ENCODE results near the gene RGS3. TPM values are rescaled to one million over a fixed set of nuclear protein-coding genes. Genes with fewer than 3 reads are reported as not detected.

The RGS3 gene
- total and polyA plus RNA-seq, 11 donors: 93.4 to 214 (median 134) TPM

DNA sequence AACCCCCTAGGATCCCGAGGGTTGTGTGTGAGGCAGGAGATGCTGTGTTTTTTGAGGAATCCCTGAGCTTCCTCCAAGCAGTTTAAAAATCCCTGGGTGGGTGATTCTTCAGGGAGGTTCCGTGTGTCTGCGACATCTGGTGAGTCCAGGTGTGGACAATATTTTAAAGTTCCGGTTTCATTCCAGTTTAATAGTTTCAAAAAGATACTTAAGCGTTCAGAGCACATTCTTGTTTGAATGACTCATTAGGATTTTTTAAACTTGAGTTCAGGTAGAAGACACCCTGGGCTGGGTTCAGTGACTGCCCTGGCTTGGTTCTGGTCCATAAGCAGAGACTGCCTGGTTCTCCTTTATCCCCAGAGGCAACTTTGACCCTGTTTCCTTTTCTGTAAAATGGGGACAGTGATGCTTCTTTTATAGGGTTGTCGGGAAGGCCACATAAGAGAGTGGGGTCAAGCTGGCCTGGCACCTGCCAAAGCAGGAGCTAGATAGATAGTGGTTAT lies 119.2 kb downstream of the RGS3 start:
- Histone ChIP-seq H3K4me3 (no peak overlapping the region), H3K27ac (peak overlapping the region in 11 of 12 donors; percentile 78 to 99 (median 85))

DNA sequence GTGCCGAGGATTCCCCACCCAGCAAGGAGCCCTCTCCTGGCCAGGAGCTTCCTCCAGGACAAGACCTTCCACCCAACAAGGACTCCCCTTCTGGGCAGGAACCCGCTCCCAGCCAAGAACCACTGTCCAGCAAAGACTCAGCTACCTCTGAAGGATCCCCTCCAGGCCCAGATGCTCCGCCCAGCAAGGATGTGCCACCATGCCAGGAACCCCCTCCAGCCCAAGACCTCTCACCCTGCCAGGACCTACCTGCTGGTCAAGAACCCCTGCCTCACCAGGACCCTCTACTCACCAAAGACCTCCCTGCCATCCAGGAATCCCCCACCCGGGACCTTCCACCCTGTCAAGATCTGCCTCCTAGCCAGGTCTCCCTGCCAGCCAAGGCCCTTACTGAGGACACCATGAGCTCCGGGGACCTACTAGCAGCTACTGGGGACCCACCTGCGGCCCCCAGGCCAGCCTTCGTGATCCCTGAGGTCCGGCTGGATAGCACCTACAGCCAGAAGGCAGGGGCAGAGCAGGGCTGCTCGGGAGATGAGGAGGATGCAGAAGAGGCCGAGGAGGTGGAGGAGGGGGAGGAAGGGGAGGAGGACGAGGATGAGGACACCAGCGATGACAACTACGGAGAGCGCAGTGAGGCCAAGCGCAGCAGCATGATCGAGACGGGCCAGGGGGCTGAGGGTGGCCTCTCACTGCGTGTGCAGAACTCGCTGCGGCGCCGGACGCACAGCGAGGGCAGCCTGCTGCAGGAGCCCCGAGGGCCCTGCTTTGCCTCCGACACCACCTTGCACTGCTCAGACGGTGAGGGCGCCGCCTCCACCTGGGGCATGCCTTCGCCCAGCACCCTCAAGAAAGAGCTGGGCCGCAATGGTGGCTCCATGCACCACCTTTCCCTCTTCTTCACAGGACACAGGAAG lies 120.2 kb downstream of the RGS3 start:
- H3K27me3 ChIP-seq: no peaks in the 10 kb centered on the region
- peak overlapping the region in 7 of 12 donors; percentile 1 to 99 (median 90) for H3K27ac ChIP-seq
- TF ChIP-seq, protein P1, sequence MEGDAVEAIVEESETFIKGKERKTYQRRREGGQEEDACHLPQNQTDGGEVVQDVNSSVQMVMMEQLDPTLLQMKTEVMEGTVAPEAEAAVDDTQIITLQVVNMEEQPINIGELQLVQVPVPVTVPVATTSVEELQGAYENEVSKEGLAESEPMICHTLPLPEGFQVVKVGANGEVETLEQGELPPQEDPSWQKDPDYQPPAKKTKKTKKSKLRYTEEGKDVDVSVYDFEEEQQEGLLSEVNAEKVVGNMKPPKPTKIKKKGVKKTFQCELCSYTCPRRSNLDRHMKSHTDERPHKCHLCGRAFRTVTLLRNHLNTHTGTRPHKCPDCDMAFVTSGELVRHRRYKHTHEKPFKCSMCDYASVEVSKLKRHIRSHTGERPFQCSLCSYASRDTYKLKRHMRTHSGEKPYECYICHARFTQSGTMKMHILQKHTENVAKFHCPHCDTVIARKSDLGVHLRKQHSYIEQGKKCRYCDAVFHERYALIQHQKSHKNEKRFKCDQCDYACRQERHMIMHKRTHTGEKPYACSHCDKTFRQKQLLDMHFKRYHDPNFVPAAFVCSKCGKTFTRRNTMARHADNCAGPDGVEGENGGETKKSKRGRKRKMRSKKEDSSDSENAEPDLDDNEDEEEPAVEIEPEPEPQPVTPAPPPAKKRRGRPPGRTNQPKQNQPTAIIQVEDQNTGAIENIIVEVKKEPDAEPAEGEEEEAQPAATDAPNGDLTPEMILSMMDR (IDR thresholded peaks at IDR 0.05): no peak
- no peak for TF ChIP-seq POLR2A (IDR thresholded peaks at IDR 0.05)
- ATAC-seq (no peak), DNase-seq (peak in 3 of 5 donors; percentile 18 to 45 (median 23))
- intact Hi-C loops (cut with DNase I): loop anchor here in 6 of 10 donors (5.0 to 10.0 kb wide), 4 partner anchors 51 to 309 kb away; partner anchors contain the start of genes CDC26 (in 2 of the 6) and PRPF4 (in 2 of the 6)
- no peaks in the 10 kb centered on the region for H3K9me3 ChIP-seq
- peaks cover 19 to 92% (median 82%) of the 10 kb centered on the region in 12 donors for H3K4me1 ChIP-seq
- 90 to 94% (median 92%) methylated on average over 29 to 31 of the region's 31 CpGs for WGBS, 4 donors
- H3K4me3 ChIP-seq: no peak overlapping the region
- peaks cover 0 to 47% (median 32%) of the 10 kb centered on the region in 9 donors for H3K36me3 ChIP-seq

More for the DNA sequence above, 119.2 kb downstream of the RGS3 start:
- no peaks in the 10 kb centered on the region for H3K9me3 ChIP-seq
- intact Hi-C loops (cut with DNase I): loop anchor here in 6 of 10 donors (5.0 to 10.0 kb wide), 4 partner anchors 50 to 308 kb away; partner anchors contain the start of genes CDC26 (in 2 of the 6) and PRPF4 (in 2 of the 6)
- 77 to 83% (median 82%) methylated on average over 6 of the region's 6 CpGs for WGBS, 4 donors
- H3K4me1 ChIP-seq: peaks cover 19 to 92% (median 82%) of the 10 kb centered on the region in 12 donors
- TF ChIP-seq, protein P1 (IDR thresholded peaks at IDR 0.05): no peak
- no peak for TF ChIP-seq POLR2A (IDR thresholded peaks at IDR 0.05)
- DNase-seq (peak in 3 of 5 donors; percentile 1 to 10 (median 6)), ATAC-seq (no peak)
- H3K36me3 ChIP-seq: peaks cover 0 to 44% (median 29%) of the 10 kb centered on the region in 9 donors
- no peaks in the 10 kb centered on the region for H3K27me3 ChIP-seq

DNA sequence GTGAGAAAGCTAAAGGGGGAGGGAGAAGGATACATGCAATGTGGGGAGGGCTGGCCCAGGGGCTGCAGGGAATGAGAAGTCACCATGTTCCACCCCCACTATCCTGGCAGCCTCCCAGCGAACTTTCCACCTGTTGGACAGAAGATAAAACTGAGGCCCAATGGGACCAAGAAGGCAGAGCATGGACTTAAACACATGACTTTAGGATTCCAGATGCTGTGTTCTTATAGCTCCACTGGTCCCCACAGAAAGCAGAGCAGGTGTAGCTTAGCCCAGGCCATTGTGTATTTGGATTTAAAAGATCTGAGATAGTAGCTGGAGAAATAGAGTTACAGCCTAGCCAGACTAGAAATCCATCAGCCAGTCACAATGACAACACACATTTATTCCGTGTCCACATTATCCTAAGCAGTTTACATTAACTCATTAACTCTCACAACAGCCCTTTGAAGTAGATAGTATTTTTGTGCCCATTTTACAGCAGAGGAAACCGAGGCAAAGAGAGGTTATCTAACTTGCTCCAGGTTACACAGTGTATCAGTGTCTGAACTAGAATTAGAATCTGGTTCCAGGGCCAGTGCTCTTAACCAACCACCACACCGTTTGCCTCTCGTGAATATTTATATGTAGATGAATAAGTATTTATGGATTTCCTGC lies 121.0 kb downstream of the RGS3 start:
- WGBS, 4 donors: 84 to 90% (median 86%) methylated on average over 5 of the region's 5 CpGs
- no peak for ATAC-seq
- peaks cover 0 to 47% (median 32%) of the 10 kb centered on the region in 9 donors for H3K36me3 ChIP-seq
- TF ChIP-seq, protein P1 (IDR thresholded peaks at IDR 0.05): no peak
- no peak for TF ChIP-seq POLR2A (IDR thresholded peaks at IDR 0.05)
- H3K27me3 ChIP-seq: no peaks in the 10 kb centered on the region
- peaks cover 19 to 92% (median 79%) of the 10 kb centered on the region in 12 donors for H3K4me1 ChIP-seq
- no peak overlapping the region for H3K4me3 ChIP-seq
- no peaks in the 10 kb centered on the region for H3K9me3 ChIP-seq
- DNase-seq: peak in 3 of 5 donors; percentile 18 to 37 (median 25)
- H3K27ac ChIP-seq: peak overlapping the region in 4 of 12 donors; percentile 47 to 97 (median 88)
- intact Hi-C loops (cut with DNase I): loop anchor here in 8 of 10 donors (5.0 to 10.0 kb wide), 5 partner anchors 37 to 310 kb away; partner anchors contain the start of genes CDC26 (in 2 of the 8) and PRPF4 (in 2 of the 8)
